EH (cell line): ENCODE data around the gene AP1S2.

Source experiments
- DNase-seq: peaks from one replicate; pipeline ENCODE4 v3.0.0-alpha.2; 2015; ENCODE audit warnings: low read depth

The AP1S2 gene

GRCh38 chrX:15808254-15808653 lies 46.4 kb downstream of the AP1S2 start:
- DNase-seq, result no peak

GRCh38 chrX:15804563-15804962 lies 50.0 kb downstream of the AP1S2 start:
- no peak for DNase-seq

GRCh38 chrX:15797707-15798106 lies 56.9 kb downstream of the AP1S2 start:
- no peak for DNase-seq

GRCh38 chrX:15790769-15791290 lies 63.8 kb downstream of the AP1S2 start:
- no peak for DNase-seq

DNA sequence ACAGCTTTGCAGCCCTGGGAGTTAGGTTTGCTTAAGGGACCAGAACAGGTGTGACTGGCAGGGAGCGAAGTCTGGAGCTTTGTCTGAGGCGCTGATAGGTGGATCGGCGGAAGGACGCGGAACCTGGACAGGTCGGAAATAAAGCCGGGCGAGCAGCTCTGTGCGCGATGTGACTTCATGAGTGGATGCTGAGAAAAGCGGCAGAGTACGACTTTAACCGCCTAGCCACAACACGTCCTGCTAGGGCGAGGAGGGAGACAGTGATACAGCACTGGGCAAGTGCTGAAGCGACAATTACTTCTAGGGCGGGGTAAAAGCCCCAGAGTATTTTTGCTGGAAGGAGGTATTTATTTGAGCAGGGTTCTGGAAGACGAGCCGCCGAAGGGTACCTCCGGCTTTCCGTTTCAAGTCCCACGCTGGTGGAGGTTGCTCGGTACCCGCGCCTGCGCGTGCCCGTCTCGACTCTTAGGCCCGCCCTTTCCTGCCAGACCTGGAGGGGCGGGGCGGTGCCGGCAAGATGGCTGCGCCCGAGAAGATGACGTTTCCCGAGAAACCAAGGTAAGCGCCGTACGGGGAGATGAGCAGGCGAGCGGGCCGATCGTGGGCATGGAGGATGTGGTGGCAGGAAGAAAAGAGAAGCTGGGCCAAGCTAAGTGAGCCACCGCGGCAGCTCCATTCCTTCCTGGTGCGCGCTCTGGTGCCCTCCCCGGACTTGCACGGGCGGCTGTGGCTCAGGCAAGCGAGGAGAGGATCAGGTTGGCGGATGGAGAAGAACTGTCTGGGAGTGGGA lies 64.4 kb downstream of the AP1S2 start, which contains the start of gene ZRSR2:
Gene ZRSR2 (plus strand): TSS at position 506 of the 790 bp plus-strand sequence. CDS start 12 bp downstream, at position 518.
- DNase-seq, result peak; percentile 77

GRCh38 chrX:15786915-15787314 lies 67.7 kb downstream of the AP1S2 start:
- DNase-seq, result no peak

- DNase-seq, result no peak
These were observed 69.3 kb downstream of the AP1S2 start for GRCh38 chrX:15785176-15785750.

DNA sequence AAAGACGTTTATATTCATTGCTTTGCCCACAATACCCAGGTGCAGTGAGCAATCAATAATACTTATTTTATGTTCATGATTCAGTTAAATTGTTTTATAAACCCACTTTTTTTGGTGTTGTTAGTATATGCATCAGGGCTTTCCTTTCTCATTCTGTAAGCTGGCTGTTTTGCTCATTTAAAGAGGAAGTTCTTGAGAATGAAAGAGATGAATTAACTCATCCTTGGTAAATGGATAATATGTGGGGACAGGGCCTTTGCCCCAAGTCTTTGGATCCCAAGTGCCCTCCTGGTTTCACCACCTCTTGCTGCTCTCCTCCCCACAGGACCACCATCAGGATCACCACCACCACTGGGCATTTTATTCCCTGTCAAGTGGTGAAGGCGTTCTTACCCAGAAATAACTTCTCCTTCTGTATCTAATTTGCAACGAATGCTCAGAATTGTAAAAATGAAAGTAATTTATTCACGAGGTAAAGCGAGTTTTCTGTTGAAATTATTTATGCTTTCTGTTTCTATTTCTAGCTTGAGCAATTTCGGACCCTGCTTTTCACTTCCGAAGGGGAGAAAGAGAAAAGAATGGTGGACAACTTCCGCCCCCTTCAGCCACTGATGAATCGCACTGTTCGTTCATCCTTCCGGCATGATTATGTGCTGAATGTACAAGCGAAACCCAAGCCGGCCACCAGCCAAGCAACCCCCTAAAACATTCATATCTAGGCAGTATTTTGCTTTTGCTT lies 72.5 kb downstream of the AP1S2 start:
- DNase-seq, result no peak
